HepG2 (cell line): Measurements from ENCODE around the gene CBLC. TPM values are rescaled to one million over a fixed set of nuclear protein-coding genes. Genes with fewer than 3 reads are reported as not detected.

Experiments used
- GLMP ChIP-seq: sonication (generic); formaldehyde crosslinking; IDR thresholded peaks from 2 replicates; pipeline ENCODE4 v1.9.0; 2021; ENCODE audit warnings: missing genetic modification reagents, mild to moderate bottlenecking, borderline replicate concordance
- KAT7 ChIP-seq: IDR thresholded peaks from 2 replicates; pipeline ENCODE4 v1.6.1; 2018; ENCODE audit warnings: borderline replicate concordance, missing compliant biosample characterization
- KAT8 ChIP-seq: IDR thresholded peaks from 2 replicates; pipeline ENCODE4 v1.6.1; 2016; ENCODE audit warnings: missing genetic modification reagents, missing compliant biosample characterization
- MTA1 ChIP-seq: sonication (generic); formaldehyde crosslinking; IDR thresholded peaks from 2 replicates; pipeline ENCODE4 v1.4.0; 2020; ENCODE audit warnings: missing genetic modification reagents, mild to moderate bottlenecking, borderline replicate concordance
- MYC ChIP-seq: sonication (generic); formaldehyde crosslinking; IDR thresholded peaks from 2 replicates; pipeline ENCODE4 v1.9.0; 2021; ENCODE audit warnings: missing genetic modification reagents, borderline replicate concordance
- ZNF609 ChIP-seq: sonication (generic); formaldehyde crosslinking; IDR thresholded peaks from 2 replicates; pipeline ENCODE4 v1.4.0; 2020; ENCODE audit warnings: mild to moderate bottlenecking, missing genetic modification reagents, borderline replicate concordance
- ZNF772 ChIP-seq: sonication (generic); formaldehyde crosslinking; IDR thresholded peaks from 2 replicates; pipeline ENCODE4 v1.5.0; 2020; ENCODE audit warnings: mild to moderate bottlenecking, missing genetic modification reagents
- ZNF883 ChIP-seq: sonication (generic); formaldehyde crosslinking; IDR thresholded peaks from 2 replicates; pipeline ENCODE4 v1.5.1; 2020; ENCODE audit warnings: mild to moderate bottlenecking, missing genetic modification reagents; ENCODE audit errors: not compliant biosample characterization
- ZXDC ChIP-seq: sonication (generic); formaldehyde crosslinking; IDR thresholded peaks from 2 replicates; pipeline ENCODE4 v1.5.0; 2020; ENCODE audit warnings: mild to moderate bottlenecking, missing genetic modification reagents
- polyA plus RNA-seq, 8 experiments: library from polyadenylated mRNA; depleted of rRNA in 3 of 8; stranded (reverse) in 7 of 8; unstranded in 1 of 8; fragments of >200 nt; fragmentation: Illumina TruSeq in 4 of 8; extraction: Trizol in 4 of 8; gene quantifications; 2 replicates each; pipeline versions ENCODE4 v1.2.1 to v1.2.3, GENCODE V29; 2011 to 2016; ENCODE audit warnings: low read depth in 4 of 8, missing spikeins in 1 of 8, mixed read lengths in 1 of 8; ENCODE audit not compliant: insufficient read depth in 1 of 8
- total RNA-seq, 5 experiments: library from RNA; depleted of rRNA; stranded (reverse); fragments of >200 nt; fragmentation: Illumina TruSeq; extraction: Trizol; gene quantifications; 2 replicates each; pipeline ENCODE4 v1.2.3, GENCODE V29; 2016; ENCODE audit warnings: low read depth in 1 of 5
- TF ChIP-seq, protein P1 (sequence below): sonication (generic); formaldehyde crosslinking; IDR thresholded peaks from 2 replicates; pipeline ENCODE4 v1.5.1; 2020; ENCODE audit warnings: mild to moderate bottlenecking, missing genetic modification reagents, moderate library complexity
- TF ChIP-seq, protein P2 (sequence below): sonication (generic); formaldehyde crosslinking; IDR thresholded peaks from 2 replicates; pipeline ENCODE4 v1.4.0; 2020; ENCODE audit warnings: missing genetic modification reagents, borderline replicate concordance

The CBLC gene
- total and polyA plus RNA-seq, 2 of the 13 experiments (the other 11 are each of a cell fraction or from before 2014, with no cell fraction given): 1.8 to 2.6 TPM

DNA sequence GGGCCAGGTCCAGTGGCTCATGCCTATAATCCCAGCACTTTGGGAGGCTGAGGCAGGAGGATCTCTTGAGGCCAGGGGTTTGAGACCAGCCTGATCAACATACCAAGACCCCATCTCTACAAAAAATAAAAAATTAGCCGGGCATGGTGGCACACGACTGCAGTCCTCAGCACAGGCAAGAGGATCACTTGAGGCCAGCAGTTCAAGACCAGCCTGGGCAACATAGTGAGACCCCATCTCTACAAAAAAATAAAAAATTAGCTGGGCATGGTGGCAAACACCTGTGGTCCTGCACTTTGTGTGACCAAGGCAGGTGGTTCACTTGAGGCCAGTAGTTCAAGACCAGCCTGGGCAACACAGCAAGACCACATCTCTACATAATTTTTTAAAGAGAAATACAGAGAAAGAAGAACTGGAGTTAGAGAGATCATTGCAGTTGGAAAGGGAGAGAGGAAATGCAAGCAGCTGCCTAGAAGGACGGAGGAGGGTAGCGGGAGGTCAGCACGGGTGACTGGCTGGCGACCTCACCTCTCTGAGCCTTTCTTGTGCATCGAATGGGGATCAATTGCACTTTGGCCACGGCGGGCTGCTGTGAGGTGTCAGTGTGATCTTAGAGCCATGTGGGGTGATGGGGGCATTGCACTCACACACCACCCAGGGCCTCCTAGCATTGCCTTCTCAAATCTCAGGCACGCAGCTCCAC lies 45.1 kb downstream of the CBLC start (continued):
- TF ChIP-seq MYC (CRISPR knock-in tag) (peak; percentile 33; the same call in 1 of the 2 replicates), ZNF772 (CRISPR knock-in tag) (0 out of 2 replicates have a peak, but pooled peaks have one; percentile 30), ZNF609 (CRISPR knock-in tag) (no peak), KAT8 (CRISPR knock-in tag) (no peak), KAT7 (CRISPR knock-in tag) (no peak), ZNF883 (peak; percentile 47), GLMP (CRISPR knock-in tag) (no peak), ZXDC (CRISPR knock-in tag) (no peak), MTA1 (peak; percentile 62; the same call in 1 of the 2 replicates)
- TF ChIP-seq, protein P1, sequence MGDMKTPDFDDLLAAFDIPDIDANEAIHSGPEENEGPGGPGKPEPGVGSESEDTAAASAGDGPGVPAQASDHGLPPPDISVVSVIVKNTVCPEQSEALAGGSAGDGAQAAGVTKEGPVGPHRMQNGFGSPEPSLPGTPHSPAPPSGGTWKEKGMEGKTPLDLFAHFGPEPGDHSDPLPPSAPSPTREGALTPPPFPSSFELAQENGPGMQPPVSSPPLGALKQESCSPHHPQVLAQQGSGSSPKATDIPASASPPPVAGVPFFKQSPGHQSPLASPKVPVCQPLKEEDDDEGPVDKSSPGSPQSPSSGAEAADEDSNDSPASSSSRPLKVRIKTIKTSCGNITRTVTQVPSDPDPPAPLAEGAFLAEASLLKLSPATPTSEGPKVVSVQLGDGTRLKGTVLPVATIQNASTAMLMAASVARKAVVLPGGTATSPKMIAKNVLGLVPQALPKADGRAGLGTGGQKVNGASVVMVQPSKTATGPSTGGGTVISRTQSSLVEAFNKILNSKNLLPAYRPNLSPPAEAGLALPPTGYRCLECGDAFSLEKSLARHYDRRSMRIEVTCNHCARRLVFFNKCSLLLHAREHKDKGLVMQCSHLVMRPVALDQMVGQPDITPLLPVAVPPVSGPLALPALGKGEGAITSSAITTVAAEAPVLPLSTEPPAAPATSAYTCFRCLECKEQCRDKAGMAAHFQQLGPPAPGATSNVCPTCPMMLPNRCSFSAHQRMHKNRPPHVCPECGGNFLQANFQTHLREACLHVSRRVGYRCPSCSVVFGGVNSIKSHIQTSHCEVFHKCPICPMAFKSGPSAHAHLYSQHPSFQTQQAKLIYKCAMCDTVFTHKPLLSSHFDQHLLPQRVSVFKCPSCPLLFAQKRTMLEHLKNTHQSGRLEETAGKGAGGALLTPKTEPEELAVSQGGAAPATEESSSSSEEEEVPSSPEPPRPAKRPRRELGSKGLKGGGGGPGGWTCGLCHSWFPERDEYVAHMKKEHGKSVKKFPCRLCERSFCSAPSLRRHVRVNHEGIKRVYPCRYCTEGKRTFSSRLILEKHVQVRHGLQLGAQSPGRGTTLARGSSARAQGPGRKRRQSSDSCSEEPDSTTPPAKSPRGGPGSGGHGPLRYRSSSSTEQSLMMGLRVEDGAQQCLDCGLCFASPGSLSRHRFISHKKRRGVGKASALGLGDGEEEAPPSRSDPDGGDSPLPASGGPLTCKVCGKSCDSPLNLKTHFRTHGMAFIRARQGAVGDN (CRISPR knock-in tag): peak; percentile 65
- TF ChIP-seq, protein P2, sequence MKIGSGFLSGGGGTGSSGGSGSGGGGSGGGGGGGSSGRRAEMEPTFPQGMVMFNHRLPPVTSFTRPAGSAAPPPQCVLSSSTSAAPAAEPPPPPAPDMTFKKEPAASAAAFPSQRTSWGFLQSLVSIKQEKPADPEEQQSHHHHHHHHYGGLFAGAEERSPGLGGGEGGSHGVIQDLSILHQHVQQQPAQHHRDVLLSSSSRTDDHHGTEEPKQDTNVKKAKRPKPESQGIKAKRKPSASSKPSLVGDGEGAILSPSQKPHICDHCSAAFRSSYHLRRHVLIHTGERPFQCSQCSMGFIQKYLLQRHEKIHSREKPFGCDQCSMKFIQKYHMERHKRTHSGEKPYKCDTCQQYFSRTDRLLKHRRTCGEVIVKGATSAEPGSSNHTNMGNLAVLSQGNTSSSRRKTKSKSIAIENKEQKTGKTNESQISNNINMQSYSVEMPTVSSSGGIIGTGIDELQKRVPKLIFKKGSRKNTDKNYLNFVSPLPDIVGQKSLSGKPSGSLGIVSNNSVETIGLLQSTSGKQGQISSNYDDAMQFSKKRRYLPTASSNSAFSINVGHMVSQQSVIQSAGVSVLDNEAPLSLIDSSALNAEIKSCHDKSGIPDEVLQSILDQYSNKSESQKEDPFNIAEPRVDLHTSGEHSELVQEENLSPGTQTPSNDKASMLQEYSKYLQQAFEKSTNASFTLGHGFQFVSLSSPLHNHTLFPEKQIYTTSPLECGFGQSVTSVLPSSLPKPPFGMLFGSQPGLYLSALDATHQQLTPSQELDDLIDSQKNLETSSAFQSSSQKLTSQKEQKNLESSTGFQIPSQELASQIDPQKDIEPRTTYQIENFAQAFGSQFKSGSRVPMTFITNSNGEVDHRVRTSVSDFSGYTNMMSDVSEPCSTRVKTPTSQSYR: peak; percentile 31; the same call in 1 of the 2 replicates
